ENCODE measurements around the gene KCNK15.

The KCNK15 gene

DNA sequence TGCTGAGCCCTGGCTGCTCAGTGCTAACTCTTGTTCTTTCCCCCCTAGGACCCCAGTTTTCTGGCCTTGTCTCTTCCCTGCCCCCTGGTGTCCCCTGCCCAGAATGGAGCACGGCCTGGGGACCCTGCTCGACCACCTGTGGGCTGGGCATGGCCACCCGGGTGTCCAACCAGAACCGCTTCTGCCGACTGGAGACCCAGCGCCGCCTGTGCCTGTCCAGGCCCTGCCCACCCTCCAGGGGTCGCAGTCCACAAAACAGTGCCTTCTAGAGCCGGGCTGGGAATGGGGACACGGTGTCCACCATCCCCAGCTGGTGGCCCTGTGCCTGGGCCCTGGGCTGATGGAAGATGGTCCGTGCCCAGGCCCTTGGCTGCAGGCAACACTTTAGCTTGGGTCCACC is 18.6 kb upstream of the KCNK15 start:
- Histone ChIP-seq H3K36me3 (ENCODE audit: control insufficient read depth, insufficient read depth, low read length) (no peaks in the 10 kb centered on the region), H3K56ac (ENCODE audit: low read length) (no peak overlapping the region), H3K27me3 (ENCODE audit: insufficient read depth, low read length, poor library complexity) (no peaks in the 10 kb centered on the region), H3K4me2 (ENCODE audit: low read length) (no peak overlapping the region), H2AK5ac (ENCODE audit: low read length) (no peak overlapping the region), H3K23ac (ENCODE audit: low read length) (no peak overlapping the region), H2BK15ac (replicated peaks; ENCODE audit: low read depth) (no peak overlapping the region), H3K27ac (ENCODE audit: low read depth, low read length) (no peak overlapping the region), H3K9ac (ENCODE audit: low read length) (no peak overlapping the region), H3K79me2 (ENCODE audit: control insufficient read depth, insufficient read depth, low read length) (no peaks in the 10 kb centered on the region), H3K4me3 (ENCODE audit: low read length) (no peak overlapping the region), H3K4me1 (ENCODE audit: control insufficient read depth, low read depth, low read length) (peaks cover 3% of the 10 kb centered on the region), H3K79me1 (ENCODE audit: low read length) (no peaks in the 10 kb centered on the region), H3K4ac (ENCODE audit: low read depth, low read length) (no peak overlapping the region), H2BK120ac (ENCODE audit: low read depth, low read length) (no peak overlapping the region), H2BK5ac (ENCODE audit: low read length) (no peak overlapping the region), H4K5ac (ENCODE audit: low read length) (no peak overlapping the region), H4K8ac (ENCODE audit: low read depth, low read length) (no peak overlapping the region), H3K18ac (ENCODE audit: low read length) (no peak overlapping the region)
- WGBS (ENCODE audit: extremely low coverage, insufficient coverage, low lambda C conversion rate) = no CpG with 5 or more reads among the region's 11 CpGs
- DNase-seq = no peak

DNA sequence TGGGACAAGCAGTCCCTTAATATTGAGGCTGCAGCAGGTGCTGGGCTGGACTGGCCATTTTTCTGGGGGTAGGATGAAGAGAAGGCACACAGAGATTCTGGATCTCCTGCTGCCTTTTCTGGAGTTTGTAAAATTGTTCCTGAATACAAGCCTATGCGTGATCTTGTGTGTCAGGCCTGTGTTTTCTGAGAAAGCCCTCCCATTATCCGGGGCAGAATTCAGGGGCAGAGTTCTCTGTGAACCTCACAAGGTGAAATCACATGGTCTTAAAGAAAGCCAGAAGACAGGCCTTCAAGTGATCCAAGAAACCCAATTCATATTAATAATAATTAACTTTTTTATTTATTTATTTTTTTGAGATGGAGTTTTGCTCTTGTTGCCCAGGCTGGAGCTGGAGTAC is 18.0 kb upstream of the KCNK15 start:
- H2BK15ac ChIP-seq (replicated peaks; ENCODE audit: low read depth) = no peak overlapping the region
- H3K4me1 ChIP-seq (ENCODE audit: control insufficient read depth, low read depth, low read length) = peaks cover 3% of the 10 kb centered on the region
- no peak overlapping the region for H3K56ac ChIP-seq (ENCODE audit: low read length)
- H3K27me3 ChIP-seq (ENCODE audit: insufficient read depth, low read length, poor library complexity) = no peaks in the 10 kb centered on the region
- no peak overlapping the region for H2AK5ac ChIP-seq (ENCODE audit: low read length)
- no peak overlapping the region for H2BK5ac ChIP-seq (ENCODE audit: low read length)
- no peak overlapping the region for H3K18ac ChIP-seq (ENCODE audit: low read length)
- H3K79me2 ChIP-seq (ENCODE audit: control insufficient read depth, insufficient read depth, low read length) = no peaks in the 10 kb centered on the region
- H4K8ac ChIP-seq (ENCODE audit: low read depth, low read length) = no peak overlapping the region
- no peak overlapping the region for H3K9ac ChIP-seq (ENCODE audit: low read length)
- no peaks in the 10 kb centered on the region for H3K79me1 ChIP-seq (ENCODE audit: low read length)
- no peak overlapping the region for H3K27ac ChIP-seq (ENCODE audit: low read depth, low read length)
- H3K4me3 ChIP-seq (ENCODE audit: low read length) = no peak overlapping the region
- no peak overlapping the region for H3K4me2 ChIP-seq (ENCODE audit: low read length)
- H4K5ac ChIP-seq (ENCODE audit: low read length) = no peak overlapping the region
- no CpG with 5 or more reads among the region's 2 CpGs for WGBS (ENCODE audit: extremely low coverage, insufficient coverage, low lambda C conversion rate)
- no peaks in the 10 kb centered on the region for H3K36me3 ChIP-seq (ENCODE audit: control insufficient read depth, insufficient read depth, low read length)
- no peak for DNase-seq
- no peak overlapping the region for H3K23ac ChIP-seq (ENCODE audit: low read length)
- H3K4ac ChIP-seq (ENCODE audit: low read depth, low read length) = no peak overlapping the region
- H2BK120ac ChIP-seq (ENCODE audit: low read depth, low read length) = no peak overlapping the region

DNA sequence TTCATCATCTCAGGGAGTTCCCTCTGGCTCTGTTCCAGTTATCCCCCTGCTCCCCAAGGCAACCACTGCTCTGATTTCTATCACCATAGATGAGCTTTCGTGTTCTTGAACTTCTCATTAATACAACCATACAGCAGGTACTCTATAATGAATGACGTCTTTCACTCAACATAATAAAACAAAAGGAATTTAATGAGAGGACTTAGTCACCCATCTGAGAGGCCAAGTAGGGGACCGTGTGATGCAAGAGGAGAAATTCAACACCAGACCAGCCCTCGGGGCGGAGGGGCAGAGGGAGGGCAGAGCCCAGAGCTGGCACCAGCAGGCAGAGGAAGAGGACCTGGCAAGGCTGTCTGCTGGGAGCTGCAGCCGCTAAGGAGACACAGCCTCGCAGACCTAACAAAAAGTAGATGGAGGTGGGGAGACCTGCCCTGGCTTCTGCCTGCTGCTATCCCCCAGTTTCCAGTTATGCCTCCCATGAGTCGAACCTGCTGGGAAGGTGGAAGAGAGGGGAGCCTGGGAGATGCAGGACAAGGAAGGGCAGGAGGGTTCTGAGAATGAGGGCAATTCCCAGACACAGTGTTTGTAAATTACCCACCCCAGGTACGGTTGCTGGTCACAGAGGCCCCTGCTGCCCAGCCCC is 16.7 kb upstream of the KCNK15 start:
- no peaks in the 10 kb centered on the region for H3K79me1 ChIP-seq (ENCODE audit: low read length)
- no peaks in the 10 kb centered on the region for H3K36me3 ChIP-seq (ENCODE audit: control insufficient read depth, insufficient read depth, low read length)
- no peak overlapping the region for H2AK5ac ChIP-seq (ENCODE audit: low read length)
- no peak overlapping the region for H3K27ac ChIP-seq (ENCODE audit: low read depth, low read length)
- WGBS (ENCODE audit: extremely low coverage, insufficient coverage, low lambda C conversion rate) = no CpG with 5 or more reads among the region's 9 CpGs
- peak overlapping the region; percentile 14 for H3K4me2 ChIP-seq (ENCODE audit: low read length)
- peaks cover 3% of the 10 kb centered on the region for H3K4me1 ChIP-seq (ENCODE audit: control insufficient read depth, low read depth, low read length)
- no peak overlapping the region for H4K5ac ChIP-seq (ENCODE audit: low read length)
- H2BK120ac ChIP-seq (ENCODE audit: low read depth, low read length) = no peak overlapping the region
- H3K56ac ChIP-seq (ENCODE audit: low read length) = peak overlapping the region; percentile 68
- no peak overlapping the region for H3K4ac ChIP-seq (ENCODE audit: low read depth, low read length)
- peak; percentile 78 for DNase-seq
- H3K79me2 ChIP-seq (ENCODE audit: control insufficient read depth, insufficient read depth, low read length) = no peaks in the 10 kb centered on the region
- H3K27me3 ChIP-seq (ENCODE audit: insufficient read depth, low read length, poor library complexity) = no peaks in the 10 kb centered on the region
- no peak overlapping the region for H2BK15ac ChIP-seq (replicated peaks; ENCODE audit: low read depth)
- H3K9ac ChIP-seq (ENCODE audit: low read length) = peak overlapping the region; percentile 30
- H2BK5ac ChIP-seq (ENCODE audit: low read length) = peak overlapping the region; percentile 10
- H3K23ac ChIP-seq (ENCODE audit: low read length) = no peak overlapping the region
- H3K18ac ChIP-seq (ENCODE audit: low read length) = peak overlapping the region; percentile 29
- no peak overlapping the region for H3K4me3 ChIP-seq (ENCODE audit: low read length)
- H4K8ac ChIP-seq (ENCODE audit: low read depth, low read length) = no peak overlapping the region

DNA sequence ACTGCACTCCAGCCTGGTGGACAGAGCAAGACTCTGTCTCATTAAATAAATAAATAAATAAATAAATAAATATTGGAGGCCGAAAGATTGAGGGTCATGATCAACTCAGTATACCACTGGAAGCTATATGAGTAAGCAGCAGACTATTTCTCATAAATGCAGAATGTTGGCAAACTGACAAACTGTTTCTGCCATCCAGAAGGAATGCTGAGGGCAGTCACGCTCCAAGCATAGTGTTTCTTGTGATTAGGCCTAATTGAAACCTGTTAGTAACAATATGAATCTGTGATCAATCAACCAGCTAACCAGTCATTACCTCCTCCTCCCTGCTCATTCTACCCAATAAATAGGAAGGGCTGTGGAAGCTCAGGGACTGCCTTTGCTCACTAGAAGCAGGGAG is 15.2 kb upstream of the KCNK15 start:
- no peak overlapping the region for H3K56ac ChIP-seq (ENCODE audit: low read length)
- no peak overlapping the region for H3K4ac ChIP-seq (ENCODE audit: low read depth, low read length)
- no peak overlapping the region for H3K27ac ChIP-seq (ENCODE audit: low read depth, low read length)
- H4K8ac ChIP-seq (ENCODE audit: low read depth, low read length) = no peak overlapping the region
- no peak overlapping the region for H2BK5ac ChIP-seq (ENCODE audit: low read length)
- no peak overlapping the region for H2AK5ac ChIP-seq (ENCODE audit: low read length)
- no peak overlapping the region for H2BK120ac ChIP-seq (ENCODE audit: low read depth, low read length)
- no peak overlapping the region for H4K5ac ChIP-seq (ENCODE audit: low read length)
- no peaks in the 10 kb centered on the region for H3K36me3 ChIP-seq (ENCODE audit: control insufficient read depth, insufficient read depth, low read length)
- no peak overlapping the region for H3K9ac ChIP-seq (ENCODE audit: low read length)
- WGBS (ENCODE audit: extremely low coverage, insufficient coverage, low lambda C conversion rate) = no CpG with 5 or more reads among the region's 2 CpGs
- H3K79me1 ChIP-seq (ENCODE audit: low read length) = no peaks in the 10 kb centered on the region
- no peak overlapping the region for H3K4me2 ChIP-seq (ENCODE audit: low read length)
- H3K4me3 ChIP-seq (ENCODE audit: low read length) = no peak overlapping the region
- no peak overlapping the region for H3K23ac ChIP-seq (ENCODE audit: low read length)
- peaks cover 3% of the 10 kb centered on the region for H3K4me1 ChIP-seq (ENCODE audit: control insufficient read depth, low read depth, low read length)
- H3K79me2 ChIP-seq (ENCODE audit: control insufficient read depth, insufficient read depth, low read length) = no peaks in the 10 kb centered on the region
- H3K18ac ChIP-seq (ENCODE audit: low read length) = no peak overlapping the region
- H3K27me3 ChIP-seq (ENCODE audit: insufficient read depth, low read length, poor library complexity) = no peaks in the 10 kb centered on the region
- H2BK15ac ChIP-seq (replicated peaks; ENCODE audit: low read depth) = no peak overlapping the region
- no peak for DNase-seq

DNA sequence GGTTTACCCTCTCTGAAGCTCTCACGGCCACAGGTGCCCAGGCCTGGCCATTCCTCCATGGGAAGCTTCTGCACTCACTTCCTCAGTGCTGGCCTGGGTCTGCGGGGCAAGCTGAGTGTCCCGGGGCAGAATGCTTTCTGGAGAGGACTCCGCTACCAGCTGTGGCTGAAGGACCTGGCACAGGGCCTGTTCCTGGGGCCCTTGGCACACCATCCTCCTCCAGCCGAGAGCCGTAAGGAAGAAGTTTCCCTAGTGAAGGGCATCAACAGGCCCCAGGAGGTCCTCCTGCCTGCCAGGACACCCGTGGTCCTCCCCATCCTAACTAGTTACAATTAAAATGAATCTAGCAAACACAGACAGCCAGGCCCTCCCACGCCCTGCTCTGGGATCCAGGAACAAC is 14.0 kb upstream of the KCNK15 start:
- Histone ChIP-seq H2BK15ac (replicated peaks; ENCODE audit: low read depth) (no peak overlapping the region), H3K27me3 (ENCODE audit: insufficient read depth, low read length, poor library complexity) (no peaks in the 10 kb centered on the region), H2BK5ac (ENCODE audit: low read length) (peak overlapping the region; percentile 77), H3K9ac (ENCODE audit: low read length) (no peak overlapping the region), H3K56ac (ENCODE audit: low read length) (peak overlapping the region; percentile 67), H2AK5ac (ENCODE audit: low read length) (peak overlapping the region; percentile 27), H2BK120ac (ENCODE audit: low read depth, low read length) (peak overlapping the region; percentile 19), H3K79me2 (ENCODE audit: control insufficient read depth, insufficient read depth, low read length) (no peaks in the 10 kb centered on the region), H3K4ac (ENCODE audit: low read depth, low read length) (peak overlapping the region; percentile 58), H3K4me3 (ENCODE audit: low read length) (no peak overlapping the region), H3K36me3 (ENCODE audit: control insufficient read depth, insufficient read depth, low read length) (no peaks in the 10 kb centered on the region), H3K4me1 (ENCODE audit: control insufficient read depth, low read depth, low read length) (peaks cover 3% of the 10 kb centered on the region), H4K8ac (ENCODE audit: low read depth, low read length) (no peak overlapping the region), H4K5ac (ENCODE audit: low read length) (no peak overlapping the region), H3K4me2 (ENCODE audit: low read length) (no peak overlapping the region), H3K27ac (ENCODE audit: low read depth, low read length) (peak overlapping the region; percentile 34), H3K23ac (ENCODE audit: low read length) (peak overlapping the region; percentile 29), H3K79me1 (ENCODE audit: low read length) (no peaks in the 10 kb centered on the region), H3K18ac (ENCODE audit: low read length) (peak overlapping the region; percentile 45)
- DNase-seq = no peak
- no CpG with 5 or more reads among the region's 8 CpGs for WGBS (ENCODE audit: extremely low coverage, insufficient coverage, low lambda C conversion rate)

DNA sequence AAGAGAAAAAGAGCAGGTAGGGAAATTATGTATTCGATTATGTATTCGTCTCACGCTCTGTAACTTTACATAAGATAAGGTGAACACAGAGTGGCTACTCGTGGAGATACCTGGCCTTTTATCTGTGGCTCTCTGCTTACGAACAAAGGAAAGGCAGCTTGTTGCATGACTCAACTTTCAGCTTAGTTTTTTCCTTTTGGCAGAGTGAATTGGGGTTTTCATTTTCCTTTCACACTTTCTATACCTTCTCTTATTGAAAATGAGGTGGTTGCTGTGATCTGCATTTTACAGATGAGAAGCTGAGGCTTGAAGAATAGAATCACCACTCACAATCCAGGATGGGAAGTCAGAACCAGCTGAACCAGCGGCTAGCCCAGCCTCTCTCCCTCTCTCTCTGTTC is 13.3 kb upstream of the KCNK15 start:
- Histone ChIP-seq H2BK5ac (ENCODE audit: low read length) (no peak overlapping the region), H4K5ac (ENCODE audit: low read length) (no peak overlapping the region), H3K56ac (ENCODE audit: low read length) (peak overlapping the region; percentile 37), H3K18ac (ENCODE audit: low read length) (no peak overlapping the region), H3K23ac (ENCODE audit: low read length) (no peak overlapping the region), H3K27me3 (ENCODE audit: insufficient read depth, low read length, poor library complexity) (no peaks in the 10 kb centered on the region), H3K4me3 (ENCODE audit: low read length) (no peak overlapping the region), H3K79me1 (ENCODE audit: low read length) (no peaks in the 10 kb centered on the region), H3K27ac (ENCODE audit: low read depth, low read length) (no peak overlapping the region), H3K79me2 (ENCODE audit: control insufficient read depth, insufficient read depth, low read length) (no peaks in the 10 kb centered on the region), H4K8ac (ENCODE audit: low read depth, low read length) (no peak overlapping the region), H2AK5ac (ENCODE audit: low read length) (no peak overlapping the region), H3K4ac (ENCODE audit: low read depth, low read length) (no peak overlapping the region), H2BK120ac (ENCODE audit: low read depth, low read length) (no peak overlapping the region), H3K9ac (ENCODE audit: low read length) (no peak overlapping the region), H2BK15ac (replicated peaks; ENCODE audit: low read depth) (no peak overlapping the region), H3K4me2 (ENCODE audit: low read length) (no peak overlapping the region), H3K36me3 (ENCODE audit: control insufficient read depth, insufficient read depth, low read length) (no peaks in the 10 kb centered on the region), H3K4me1 (ENCODE audit: control insufficient read depth, low read depth, low read length) (peaks cover 3% of the 10 kb centered on the region)
- peak; percentile 78 for DNase-seq
- WGBS (ENCODE audit: extremely low coverage, insufficient coverage, low lambda C conversion rate) = no CpG with 5 or more reads among the region's 6 CpGs

Data from mesendoderm (in vitro differentiated cells).